Type B pancreatic cell (in vitro differentiated cells): ENCODE data around the gene KCTD18. TPM values are rescaled to one million over a fixed set of nuclear protein-coding genes. Genes with fewer than 3 reads are reported as not detected.

Experiments
- DNase-seq: peaks from one replicate; pipeline ENCODE4 v3.0.0; 2021; ENCODE audit warnings: mixed read lengths; ENCODE audit not compliant: unreplicated experiment; ENCODE audit errors: extremely low spot score
- H3K27ac Mint-ChIP-seq: 2 replicates; pipeline ENCODE4 v1.8.0; 2021; ENCODE audit warnings: mild to moderate bottlenecking, mixed read lengths
- H3K27me3 Mint-ChIP-seq: 2 replicates; pipeline ENCODE4 v1.8.0; 2021; ENCODE audit warnings: mixed read lengths
- H3K36me3 Mint-ChIP-seq: 2 replicates; pipeline ENCODE4 v1.8.0; 2021; ENCODE audit warnings: mixed read lengths
- H3K4me1 Mint-ChIP-seq: one replicate; pipeline ENCODE4 v1.8.0; 2021; ENCODE audit warnings: mixed read lengths; ENCODE audit not compliant: unreplicated experiment
- H3K4me3 Mint-ChIP-seq: 2 replicates; pipeline ENCODE4 v1.8.0; 2021; ENCODE audit warnings: mild to moderate bottlenecking, mixed read lengths
- H3K9me3 Mint-ChIP-seq: 2 replicates; pipeline ENCODE4 v1.8.0; 2021; ENCODE audit warnings: mixed read lengths
- total RNA-seq: library from RNA; stranded (reverse); gene quantifications from 2 replicates; pipeline ENCODE4 v1.2.1, GENCODE V29; 2021; ENCODE audit warnings: low replicate concordance
- TF ChIP-seq, protein P1 (sequence below): fragments of 200-600 bp; sonication (generic); conservative IDR thresholded peaks from 2 replicates; pipeline ENCODE4 v1.5.0; 2021; ENCODE audit warnings: antibody characterized with exemption, mild to moderate bottlenecking

Gene KCTD18
- total RNA-seq, 1 donor from 2014 or later: 10.9 TPM

DNA sequence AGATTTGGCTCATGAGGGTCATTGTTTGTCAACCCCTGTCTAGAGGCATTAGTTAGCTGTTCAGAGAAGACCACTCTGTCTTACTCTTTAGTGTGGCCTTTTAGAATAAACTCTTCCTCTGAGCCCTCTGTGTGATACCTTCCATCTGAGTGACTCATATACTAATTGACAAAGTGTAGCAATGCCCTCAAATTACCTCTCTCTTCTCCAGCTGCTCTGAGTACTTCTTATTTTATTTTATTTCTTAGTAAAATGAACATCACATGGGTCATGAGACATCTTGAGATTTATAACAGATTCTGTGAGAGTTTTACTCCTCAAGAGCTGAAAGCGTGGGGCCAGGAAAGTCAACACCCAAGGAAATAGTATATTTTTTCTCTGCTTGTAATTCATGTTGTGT, 67.4 kb downstream of the KCTD18 start:
- no peak overlapping the region for H3K27ac Mint-ChIP-seq
- no peaks in the 10 kb centered on the region for H3K27me3 Mint-ChIP-seq
- no peaks in the 10 kb centered on the region for H3K4me1 Mint-ChIP-seq
- TF ChIP-seq, protein P1, sequence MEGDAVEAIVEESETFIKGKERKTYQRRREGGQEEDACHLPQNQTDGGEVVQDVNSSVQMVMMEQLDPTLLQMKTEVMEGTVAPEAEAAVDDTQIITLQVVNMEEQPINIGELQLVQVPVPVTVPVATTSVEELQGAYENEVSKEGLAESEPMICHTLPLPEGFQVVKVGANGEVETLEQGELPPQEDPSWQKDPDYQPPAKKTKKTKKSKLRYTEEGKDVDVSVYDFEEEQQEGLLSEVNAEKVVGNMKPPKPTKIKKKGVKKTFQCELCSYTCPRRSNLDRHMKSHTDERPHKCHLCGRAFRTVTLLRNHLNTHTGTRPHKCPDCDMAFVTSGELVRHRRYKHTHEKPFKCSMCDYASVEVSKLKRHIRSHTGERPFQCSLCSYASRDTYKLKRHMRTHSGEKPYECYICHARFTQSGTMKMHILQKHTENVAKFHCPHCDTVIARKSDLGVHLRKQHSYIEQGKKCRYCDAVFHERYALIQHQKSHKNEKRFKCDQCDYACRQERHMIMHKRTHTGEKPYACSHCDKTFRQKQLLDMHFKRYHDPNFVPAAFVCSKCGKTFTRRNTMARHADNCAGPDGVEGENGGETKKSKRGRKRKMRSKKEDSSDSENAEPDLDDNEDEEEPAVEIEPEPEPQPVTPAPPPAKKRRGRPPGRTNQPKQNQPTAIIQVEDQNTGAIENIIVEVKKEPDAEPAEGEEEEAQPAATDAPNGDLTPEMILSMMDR: no peak
- DNase-seq: no peak
- no peaks in the 10 kb centered on the region for H3K9me3 Mint-ChIP-seq
- H3K36me3 Mint-ChIP-seq: peaks cover 45% of the 10 kb centered on the region
- no peak overlapping the region for H3K4me3 Mint-ChIP-seq

DNA sequence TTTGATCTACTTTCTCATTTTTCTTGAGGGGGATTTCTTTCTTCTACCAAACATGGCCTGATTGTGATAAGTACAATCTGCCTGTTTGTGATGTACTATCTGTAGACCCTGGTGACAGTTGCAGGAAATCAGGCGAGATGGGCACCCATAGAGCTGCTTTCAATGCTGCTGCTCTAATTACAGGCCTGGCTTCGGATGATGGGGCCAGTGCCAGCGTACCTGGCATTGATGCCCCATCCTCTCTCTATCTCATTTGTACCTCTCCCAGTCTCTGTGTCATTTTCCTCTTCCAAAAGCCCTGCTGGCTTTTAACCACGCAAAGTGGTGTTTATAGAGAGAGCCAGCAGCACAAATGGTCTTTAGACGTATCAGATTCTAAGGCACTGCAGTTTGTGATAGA, 69.9 kb downstream of the KCTD18 start:
- DNase-seq: no peak
- H3K27me3 Mint-ChIP-seq: no peaks in the 10 kb centered on the region
- peaks cover 49% of the 10 kb centered on the region for H3K36me3 Mint-ChIP-seq
- H3K4me3 Mint-ChIP-seq: no peak overlapping the region
- no peak overlapping the region for H3K27ac Mint-ChIP-seq
- H3K4me1 Mint-ChIP-seq: no peaks in the 10 kb centered on the region
- H3K9me3 Mint-ChIP-seq: peaks cover 8% of the 10 kb centered on the region
- TF ChIP-seq, protein P1: no peak

Other genes with a start within 250 kb of the KCTD18 start
- gene SPATS2L, start 203.4 kb downstream of the KCTD18 start, total RNA-seq: 97.8 and 114 TPM in 2 replicates
- 5.5 and 19.9 TPM in 2 replicates for gene SGO2, start 16.1 kb upstream of the KCTD18 start, total RNA-seq
- gene AOX1, start 75.9 kb upstream of the KCTD18 start, total RNA-seq: 6.4 and 10.3 TPM in 2 replicates